ENCODE data around the gene SLC7A6.
"Not testable (repeated sequence)": the region's sequence is repeated elsewhere in the genome, so short reads cannot be mapped to it uniquely, and the experiment has no call there.

SLC7A6 gene

GRCh38 chr16:68281368-68282063 lies 17.2 kb downstream of the SLC7A6 start:
- peak overlapping the region; percentile 92 for H3K27ac Mint-ChIP-seq
- peaks cover 73% of the 10 kb centered on the region for H3K4me1 Mint-ChIP-seq (ENCODE audit: low read depth)
- H3K36me3 Mint-ChIP-seq = peaks cover 16% of the 10 kb centered on the region
- H3K9me3 Mint-ChIP-seq (ENCODE audit: low read depth) = no peaks in the 10 kb centered on the region
- H3K27me3 Mint-ChIP-seq = no peaks in the 10 kb centered on the region
- peak overlapping the region; percentile 62 for H3K4me3 Mint-ChIP-seq

GRCh38 chr16:68282064-68282452 lies 17.7 kb downstream of the SLC7A6 start:
- H3K4me1 Mint-ChIP-seq (ENCODE audit: low read depth) = peaks cover 76% of the 10 kb centered on the region
- peak overlapping the region; percentile 62 for H3K4me3 Mint-ChIP-seq
- H3K9me3 Mint-ChIP-seq (ENCODE audit: low read depth) = no peaks in the 10 kb centered on the region
- H3K36me3 Mint-ChIP-seq = peaks cover 19% of the 10 kb centered on the region
- peak overlapping the region; percentile 92 for H3K27ac Mint-ChIP-seq
- no peaks in the 10 kb centered on the region for H3K27me3 Mint-ChIP-seq

- peaks cover 28% of the 10 kb centered on the region for H3K36me3 Mint-ChIP-seq
Measured at GRCh38 chr16:68283346-68283745, 19.0 kb downstream of the SLC7A6 start.

GRCh38 chr16:68283801-68284598 lies 19.7 kb downstream of the SLC7A6 start:
- peaks cover 28% of the 10 kb centered on the region for H3K36me3 Mint-ChIP-seq
- no peaks in the 10 kb centered on the region for H3K27me3 Mint-ChIP-seq
- H3K9me3 Mint-ChIP-seq (ENCODE audit: low read depth) = no peaks in the 10 kb centered on the region
- peak overlapping the region; percentile 92 for H3K27ac Mint-ChIP-seq
- H3K4me1 Mint-ChIP-seq (ENCODE audit: low read depth) = peaks cover 92% of the 10 kb centered on the region
- peak overlapping the region; percentile 81 for H3K4me3 Mint-ChIP-seq

More at GRCh38 chr16:68283346-68283745, 19.0 kb downstream of the SLC7A6 start:
- H3K9me3 Mint-ChIP-seq (ENCODE audit: low read depth) = no peaks in the 10 kb centered on the region
- no peaks in the 10 kb centered on the region for H3K27me3 Mint-ChIP-seq
- peak overlapping the region; percentile 81 for H3K4me3 Mint-ChIP-seq
- peaks cover 88% of the 10 kb centered on the region for H3K4me1 Mint-ChIP-seq (ENCODE audit: low read depth)
- peak overlapping the region; percentile 92 for H3K27ac Mint-ChIP-seq

GRCh38 chr16:68284847-68285246 lies 20.5 kb downstream of the SLC7A6 start:
- Mint-ChIP-seq H3K36me3 (peaks cover 26% of the 10 kb centered on the region), H3K4me1 (ENCODE audit: low read depth) (peaks cover 93% of the 10 kb centered on the region), H3K27me3 (no peaks in the 10 kb centered on the region), H3K9me3 (ENCODE audit: low read depth) (no peaks in the 10 kb centered on the region), H3K27ac (peak overlapping the region; percentile 92), H3K4me3 (peak overlapping the region; percentile 81)

GRCh38 chr16:68285683-68286082 lies 21.4 kb downstream of the SLC7A6 start:
- Mint-ChIP-seq H3K36me3 (peaks cover 23% of the 10 kb centered on the region), H3K27ac (peak overlapping the region; percentile 92), H3K27me3 (no peaks in the 10 kb centered on the region), H3K9me3 (ENCODE audit: low read depth) (no peaks in the 10 kb centered on the region), H3K4me3 (peak overlapping the region; percentile 81), H3K4me1 (ENCODE audit: low read depth) (peaks cover 96% of the 10 kb centered on the region)

GRCh38 chr16:68286153-68287074 lies 22.1 kb downstream of the SLC7A6 start:
- Mint-ChIP-seq H3K4me3 (peak overlapping the region; percentile 81), H3K27me3 (no peaks in the 10 kb centered on the region), H3K36me3 (peaks cover 23% of the 10 kb centered on the region), H3K27ac (peak overlapping the region; percentile 96), H3K4me1 (ENCODE audit: low read depth) (peaks cover 96% of the 10 kb centered on the region), H3K9me3 (ENCODE audit: low read depth) (no peaks in the 10 kb centered on the region)

- no peaks in the 10 kb centered on the region for H3K9me3 Mint-ChIP-seq (ENCODE audit: low read depth)
- H3K27me3 Mint-ChIP-seq = no peaks in the 10 kb centered on the region
- peaks cover 95% of the 10 kb centered on the region for H3K4me1 Mint-ChIP-seq (ENCODE audit: low read depth)
- peaks cover 19% of the 10 kb centered on the region for H3K36me3 Mint-ChIP-seq
- peak overlapping the region; percentile 96 for H3K27ac Mint-ChIP-seq
- peak overlapping the region; percentile 78 for H3K4me3 Mint-ChIP-seq
Measured at GRCh38 chr16:68287276-68288251, 23.2 kb downstream of the SLC7A6 start.

GRCh38 chr16:68288252-68288650 lies 23.9 kb downstream of the SLC7A6 start:
- H3K36me3 Mint-ChIP-seq = peaks cover 17% of the 10 kb centered on the region
- peak overlapping the region; percentile 96 for H3K27ac Mint-ChIP-seq
- H3K4me1 Mint-ChIP-seq (ENCODE audit: low read depth) = peaks cover 94% of the 10 kb centered on the region
- peak overlapping the region; percentile 78 for H3K4me3 Mint-ChIP-seq
- no peaks in the 10 kb centered on the region for H3K27me3 Mint-ChIP-seq
- no peaks in the 10 kb centered on the region for H3K9me3 Mint-ChIP-seq (ENCODE audit: low read depth)

GRCh38 chr16:68288796-68289195 lies 24.5 kb downstream of the SLC7A6 start:
- not testable (repeated sequence) for H3K9me3 Mint-ChIP-seq (ENCODE audit: low read depth); H3K27me3 Mint-ChIP-seq; H3K4me3 Mint-ChIP-seq
- Mint-ChIP-seq H3K36me3 (peaks cover 20% of the 10 kb centered on the region), H3K27ac (peak overlapping the region; percentile 96), H3K4me1 (ENCODE audit: low read depth) (peaks cover 94% of the 10 kb centered on the region)

- Mint-ChIP-seq H3K4me1 (ENCODE audit: low read depth) (peaks cover 93% of the 10 kb centered on the region), H3K4me3 (peak overlapping the region; percentile 53), H3K36me3 (peaks cover 23% of the 10 kb centered on the region), H3K27ac (peak overlapping the region; percentile 96), H3K27me3 (no peaks in the 10 kb centered on the region), H3K9me3 (ENCODE audit: low read depth) (no peaks in the 10 kb centered on the region)
Measured at GRCh38 chr16:68289202-68289601, 24.9 kb downstream of the SLC7A6 start.

- peak overlapping the region; percentile 53 for H3K4me3 Mint-ChIP-seq
- H3K27me3 Mint-ChIP-seq = no peaks in the 10 kb centered on the region
- H3K4me1 Mint-ChIP-seq (ENCODE audit: low read depth) = peaks cover 88% of the 10 kb centered on the region
- H3K9me3 Mint-ChIP-seq (ENCODE audit: low read depth) = no peaks in the 10 kb centered on the region
- peak overlapping the region; percentile 96 for H3K27ac Mint-ChIP-seq
- peaks cover 23% of the 10 kb centered on the region for H3K36me3 Mint-ChIP-seq
Measured at GRCh38 chr16:68289621-68290329, 25.4 kb downstream of the SLC7A6 start.

- peak overlapping the region; percentile 96 for H3K27ac Mint-ChIP-seq
- peak overlapping the region; percentile 53 for H3K4me3 Mint-ChIP-seq
- H3K36me3 Mint-ChIP-seq = peaks cover 23% of the 10 kb centered on the region
- H3K9me3 Mint-ChIP-seq (ENCODE audit: low read depth) = no peaks in the 10 kb centered on the region
- H3K27me3 Mint-ChIP-seq = no peaks in the 10 kb centered on the region
- peaks cover 82% of the 10 kb centered on the region for H3K4me1 Mint-ChIP-seq (ENCODE audit: low read depth)
Measured at GRCh38 chr16:68290450-68290849, 26.1 kb downstream of the SLC7A6 start.
